Subcutaneous adipose tissue (tissue), 4 donors: ENCODE results near the gene SNRPB2. TPM values are rescaled to one million over a fixed set of nuclear protein-coding genes. Genes with fewer than 3 reads are reported as not detected.

Experiments
- CTCF ChIP-seq: fragments of 450-650 bp; IDR thresholded peaks from one replicate; pipeline ENCODE4 v1.5.1; 2016; ENCODE audit warnings: low read depth, mild to moderate bottlenecking, control low read depth, antibody characterized with exemption, moderate library complexity
- total RNA-seq, 4 donors: library from RNA; depleted of rRNA; stranded (reverse); fragments of >200 nt; gene quantifications; one replicate each; pipeline ENCODE4 v1.1.0, GENCODE V29; 2016

The SNRPB2 gene
- 10 to 100 TPM; 12.6 to 33.9 (median 30.7) TPM for total RNA-seq

GRCh38 chr20:16729565-16730460 is at the start of gene SNRPB2:
Gene SNRPB2, plus strand, starts transcription at chr20:16730026. Its CDS starts 1,677 bp downstream, at chr20:16731703.
- no peak for TF ChIP-seq CTCF

DNA sequence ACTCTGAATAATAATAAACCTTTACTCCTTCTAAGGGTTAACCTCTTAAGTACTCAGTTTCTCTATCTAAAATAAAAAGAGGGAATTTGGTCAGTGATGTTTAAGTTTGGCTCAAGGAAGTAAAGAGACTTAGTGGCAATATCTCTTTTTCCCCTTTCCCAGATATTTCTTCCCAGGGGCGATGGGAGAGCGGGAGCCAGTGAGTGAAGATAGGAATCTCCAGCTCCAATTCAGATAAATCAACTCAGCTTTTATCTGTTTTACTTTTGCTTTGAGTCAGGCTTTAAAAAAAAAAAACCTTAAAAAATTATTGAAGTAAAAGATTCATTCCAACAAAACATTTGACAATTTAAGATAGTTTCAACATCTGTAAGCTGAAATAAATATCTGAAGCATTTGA is 45.4 kb upstream of the SNRPB2 start:
- TF ChIP-seq CTCF = no peak

GRCh38 chr20:16689906-16690305 is 39.9 kb upstream of the SNRPB2 start:
- TF ChIP-seq CTCF = no peak

GRCh38 chr20:16691381-16691780 is 38.4 kb upstream of the SNRPB2 start:
- TF ChIP-seq CTCF = no peak

DNA sequence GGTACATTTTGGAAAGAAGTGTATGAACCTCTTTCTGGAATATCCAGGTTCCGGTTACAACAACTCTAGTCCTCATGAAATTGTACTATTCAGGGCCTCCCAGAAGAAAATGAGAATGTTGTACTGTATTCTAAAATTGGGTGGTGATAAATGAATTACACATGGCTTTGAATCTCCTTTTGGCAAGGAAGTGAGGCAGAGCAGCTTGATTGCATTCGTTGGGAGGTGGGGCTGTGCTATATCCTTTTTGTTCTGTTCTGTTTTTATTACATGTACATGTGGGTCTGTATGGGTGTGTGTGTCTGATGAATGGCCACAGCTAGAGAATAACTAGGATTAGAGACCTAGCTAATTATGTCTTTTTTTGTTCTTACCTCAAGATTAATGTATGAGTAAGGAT is 37.8 kb upstream of the SNRPB2 start:
- TF ChIP-seq CTCF = no peak

GRCh38 chr20:16692442-16692841 is 37.4 kb upstream of the SNRPB2 start:
- no peak for TF ChIP-seq CTCF

DNA sequence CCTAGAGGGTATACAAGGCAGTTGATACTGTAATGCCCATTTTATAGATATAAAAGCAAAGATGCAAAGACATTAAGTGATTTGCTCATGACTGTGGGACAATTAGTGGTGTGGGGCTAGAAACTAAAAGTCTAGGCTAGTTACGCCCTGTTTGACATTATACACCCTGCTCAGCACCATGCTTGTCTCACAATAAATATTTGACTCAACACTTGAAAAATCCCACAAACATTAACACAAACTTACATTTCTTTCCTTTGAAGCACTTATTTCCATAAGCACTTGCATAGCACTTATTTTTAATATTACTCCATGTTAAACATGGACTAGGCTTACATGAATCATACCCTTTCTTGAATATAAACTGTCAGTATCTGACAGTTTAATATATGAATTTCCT is 36.5 kb upstream of the SNRPB2 start:
- TF ChIP-seq CTCF = no peak
